ENCODE measurements around the gene NPR1.
"Not testable (repeated sequence)": the region's sequence is repeated elsewhere in the genome, so short reads cannot be mapped to it uniquely, and the experiment has no call there.

NPR1 gene

GRCh38 chr1:153678519-153679336, at the start of gene NPR1:
TSS of gene NPR1 (plus strand) at chr1:153678688. CDS start at chr1:153679109, 421 bp downstream.
- DNase-seq, result peak in 1 of 2 experiments; percentile 19

DNA sequence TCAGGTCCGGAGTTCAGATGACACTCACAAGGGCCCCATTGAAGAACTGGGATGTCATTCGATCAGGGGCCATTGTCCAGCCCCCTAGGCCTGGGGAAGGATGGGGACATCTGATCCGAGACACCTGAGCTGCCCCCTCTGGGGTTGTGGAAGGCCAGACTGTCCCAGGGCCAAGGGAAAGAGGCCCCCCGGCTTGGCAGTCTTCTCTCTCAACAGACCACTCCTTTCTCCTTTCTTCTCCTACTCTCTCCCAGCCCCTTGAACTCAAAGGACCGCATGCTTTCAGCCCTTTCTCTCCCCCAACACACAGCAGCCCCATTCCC, 49.2 kb upstream of the NPR1 start:
- DNase-seq, result no peak

DNA sequence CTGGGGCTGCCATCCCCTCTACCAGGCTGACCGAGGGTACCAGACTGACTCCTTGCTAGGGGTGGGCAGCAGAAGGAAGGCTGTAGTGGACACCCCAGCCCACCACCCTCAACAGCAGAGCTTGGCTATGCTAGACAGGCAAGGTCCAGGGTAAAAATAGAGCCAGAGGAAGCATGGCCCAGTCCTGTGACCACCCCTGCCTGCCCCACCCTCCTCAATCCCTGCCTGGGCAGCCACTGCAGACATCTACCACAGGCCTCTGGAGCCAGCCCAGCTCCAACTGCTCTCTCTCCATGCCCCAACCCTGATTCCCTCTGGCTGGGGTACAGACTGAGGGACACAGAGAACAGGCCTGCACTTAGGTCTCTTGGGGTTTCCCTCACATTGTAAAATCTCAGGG, 48.5 kb upstream of the NPR1 start:
- no peak for DNase-seq

- no peak for DNase-seq
These were observed 48.1 kb upstream of the NPR1 start for GRCh38 chr1:153630384-153630783.

DNA sequence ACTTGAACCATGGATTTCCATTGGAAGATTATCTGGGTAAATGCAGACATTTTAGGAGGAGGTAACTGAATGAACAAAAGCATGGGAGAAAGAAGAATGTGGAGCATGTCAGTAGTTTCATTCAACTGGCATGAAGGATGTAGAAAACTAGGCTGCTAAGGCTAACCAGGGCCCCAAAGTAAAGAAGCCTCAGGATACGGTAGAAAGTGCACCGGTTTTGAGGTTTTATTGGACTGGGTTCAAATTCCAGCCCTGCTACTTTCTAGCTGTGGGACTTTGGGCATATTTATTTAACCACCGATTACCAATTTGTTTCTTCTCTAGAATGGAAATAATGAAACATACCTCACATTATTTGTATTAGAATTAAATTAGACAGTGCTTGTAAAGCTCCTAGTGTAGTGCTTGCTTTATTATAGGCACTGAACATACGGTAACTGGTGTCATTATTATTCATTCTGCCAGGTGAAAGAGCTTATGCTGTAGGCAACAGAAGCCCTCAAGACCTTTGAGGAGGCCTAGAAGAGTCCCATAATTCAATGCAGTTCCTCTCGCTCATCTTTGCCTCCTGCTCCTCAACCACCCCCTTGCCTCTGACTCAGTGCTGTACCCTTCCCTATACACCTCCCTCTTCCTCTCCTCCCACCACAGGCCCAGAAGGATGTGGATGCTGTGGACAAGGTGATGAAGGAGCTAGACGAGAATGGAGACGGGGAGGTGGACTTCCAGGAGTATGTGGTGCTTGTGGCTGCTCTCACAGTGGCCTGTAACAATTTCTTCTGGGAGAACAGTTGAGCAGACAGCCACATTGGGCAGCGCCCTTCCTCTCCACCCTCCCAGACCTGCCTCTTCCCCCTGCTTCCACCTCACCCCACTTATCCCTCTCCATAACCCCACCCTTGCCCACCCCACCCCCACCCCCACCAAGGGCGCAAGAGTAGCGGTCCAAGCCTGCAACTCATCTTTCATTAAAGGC, 47.2 kb upstream of the NPR1 start:
- DNase-seq, result no peak

DNA sequence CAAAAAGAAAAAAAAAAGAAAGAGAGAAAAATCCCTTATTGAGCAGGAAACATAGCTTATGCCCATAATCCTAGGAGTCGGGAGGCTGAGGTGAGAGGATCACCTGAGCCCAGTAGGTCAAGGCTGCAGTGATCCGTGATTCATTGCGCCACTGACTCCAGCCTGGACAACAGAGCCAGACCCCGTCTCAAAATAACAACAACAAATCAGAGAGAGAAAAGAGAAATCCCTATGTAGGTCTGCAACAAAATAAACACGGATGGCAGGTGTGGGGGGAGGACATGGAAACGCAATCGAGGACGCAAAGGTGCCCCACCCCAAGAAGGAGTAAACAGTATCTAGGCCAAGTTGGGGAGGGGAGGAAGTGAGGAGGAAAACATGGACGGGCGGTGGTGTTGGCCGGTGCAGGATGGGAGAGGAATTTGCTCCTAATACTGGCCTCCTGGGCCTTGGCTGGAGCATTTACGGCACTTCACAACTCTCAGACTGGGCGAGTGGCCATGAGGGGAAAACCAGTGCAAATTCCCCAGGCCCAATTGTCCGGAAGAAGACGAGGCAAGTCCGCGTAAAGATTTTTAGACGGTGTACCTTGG, 45.2 kb upstream of the NPR1 start:
- no peak for DNase-seq

DNA sequence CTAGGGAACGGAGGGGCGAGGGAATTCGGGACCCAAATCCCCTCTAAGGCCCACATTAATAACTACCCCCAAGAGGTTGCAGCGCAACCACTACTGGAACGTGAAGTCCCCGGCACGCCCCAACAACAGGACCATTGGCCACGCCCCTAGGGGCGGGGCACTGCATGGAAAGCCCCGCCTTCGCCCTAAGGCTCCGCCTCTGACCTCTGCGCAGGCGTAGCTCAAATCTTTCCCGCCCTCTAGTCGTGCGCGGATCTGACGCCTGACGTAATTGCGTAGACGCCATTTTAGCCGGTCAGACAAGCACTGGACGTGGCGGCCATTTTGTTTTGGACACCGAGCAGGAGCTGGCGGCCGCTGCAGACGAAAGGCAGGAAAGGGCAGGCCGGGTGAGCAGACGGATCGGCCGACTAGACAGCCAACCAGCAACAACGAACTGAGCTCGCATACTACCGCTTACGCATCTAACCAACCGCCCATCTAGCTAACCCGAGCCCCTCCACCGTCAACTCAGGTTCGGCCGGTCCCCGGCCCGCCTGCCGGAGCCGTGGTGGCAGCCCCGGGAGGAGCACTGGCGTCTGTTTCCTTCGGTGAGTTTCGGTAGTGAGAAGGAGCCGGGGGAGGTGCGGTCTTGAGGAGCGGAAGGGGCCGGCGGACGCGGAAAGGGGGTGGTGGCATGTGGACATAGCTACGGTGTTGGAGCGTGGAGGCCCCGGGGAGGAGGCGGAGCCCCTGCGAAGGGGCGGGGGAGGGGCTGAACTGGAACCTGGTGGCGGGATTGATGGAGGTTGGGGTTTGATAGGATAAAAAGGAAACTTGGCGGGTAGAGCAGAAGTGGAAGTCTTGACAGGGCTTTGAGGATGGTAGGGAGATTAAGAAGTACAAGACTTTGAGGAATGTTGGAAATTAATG, 44.5 kb upstream of the NPR1 start, which contains the start of gene CHTOP:
Gene CHTOP, plus strand, starts transcription at position 313 of the 912 bp plus-strand sequence. CDS start 2,523 bp downstream, outside the sequence.
- peak; percentile 99 for DNase-seq

- DNase-seq, result no peak
These were observed 42.6 kb upstream of the NPR1 start for GRCh38 chr1:153635872-153636271.

DNA sequence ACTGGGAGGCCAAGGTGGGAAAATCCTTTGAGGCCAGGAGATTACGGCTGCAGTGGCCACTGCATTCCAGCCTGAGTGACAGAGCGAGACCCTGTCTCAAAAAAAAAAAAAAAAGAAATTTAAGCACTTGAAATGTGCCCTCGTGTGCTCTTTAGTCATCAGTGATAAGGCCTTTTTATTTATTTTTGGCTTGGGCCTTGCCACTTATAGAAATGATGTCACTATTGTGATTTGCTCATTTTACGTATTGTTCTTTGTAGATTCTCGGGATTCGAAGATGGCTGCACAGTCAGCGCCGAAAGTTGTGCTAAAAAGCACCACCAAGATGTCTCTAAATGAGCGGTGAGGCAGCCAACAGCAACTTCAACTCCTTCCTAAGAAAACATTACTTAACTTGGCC, 42.2 kb upstream of the NPR1 start:
- DNase-seq, result no peak

GRCh38 chr1:153638261-153638660, 40.2 kb upstream of the NPR1 start:
- no peak for DNase-seq

DNA sequence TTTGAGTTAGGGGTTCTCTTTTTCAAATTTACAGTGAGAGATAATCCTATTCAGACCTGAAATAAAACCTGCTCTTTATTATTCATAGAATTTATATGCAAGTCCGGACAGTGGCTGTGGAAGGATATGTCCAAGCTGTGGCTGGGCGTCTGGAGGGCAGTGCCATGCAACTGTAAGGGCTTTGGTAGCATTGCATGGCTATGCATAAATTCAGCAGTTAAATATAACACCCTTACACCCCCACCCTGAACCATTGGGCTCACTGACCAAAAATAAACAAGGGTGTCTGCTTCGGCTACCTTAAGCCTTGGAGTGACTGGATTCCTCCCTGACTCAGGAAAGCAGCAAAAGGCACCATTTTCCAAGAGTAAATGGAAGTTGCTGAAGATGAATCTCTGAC, 39.2 kb upstream of the NPR1 start:
- DNase-seq, result no peak

- DNase-seq, result not testable (repeated sequence)
These were observed 38.3 kb upstream of the NPR1 start for GRCh38 chr1:153640213-153640612.

DNA sequence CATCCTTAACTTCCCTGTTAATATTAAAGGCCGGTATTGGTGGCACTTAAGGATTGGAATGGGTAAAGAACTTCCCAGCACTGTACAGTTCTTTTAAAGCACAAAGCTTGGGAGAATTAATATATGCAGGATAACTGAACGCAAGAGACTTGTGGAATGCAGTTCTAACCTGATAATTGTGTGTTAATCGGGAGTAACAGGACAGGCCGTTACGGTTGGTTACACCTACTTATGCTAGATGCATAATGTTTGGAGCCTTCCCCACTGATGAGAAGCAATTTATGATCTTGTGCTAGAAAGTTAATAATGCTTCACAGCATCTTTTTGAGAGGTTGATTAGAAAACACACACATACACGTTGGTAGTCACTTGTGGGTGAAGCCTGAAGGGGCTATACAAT, 37.6 kb upstream of the NPR1 start:
- DNase-seq, result no peak

GRCh38 chr1:153642161-153642560, 36.3 kb upstream of the NPR1 start:
- no peak for DNase-seq

- DNase-seq, result no peak
These were observed 35.4 kb upstream of the NPR1 start for GRCh38 chr1:153643100-153643499.

DNA sequence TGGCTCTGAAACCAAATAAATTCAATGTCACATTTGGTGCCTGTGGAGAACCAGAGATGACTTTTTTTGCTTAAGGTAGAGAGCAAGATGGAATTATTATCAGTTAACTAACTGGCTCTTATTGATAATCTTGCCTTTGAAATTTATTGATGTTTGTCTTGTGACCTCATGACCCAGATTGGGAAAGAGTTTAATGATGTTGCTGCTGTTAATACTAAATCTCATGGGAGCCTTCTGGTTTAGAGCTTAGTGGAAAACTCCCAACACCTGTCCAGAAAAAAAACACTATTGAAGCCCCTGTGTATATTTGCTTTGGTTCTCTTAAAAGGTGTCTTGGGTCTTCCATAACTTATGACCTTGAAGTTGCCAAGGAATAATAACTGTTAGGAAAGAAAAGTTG, 34.7 kb upstream of the NPR1 start:
- no peak for DNase-seq

DNA sequence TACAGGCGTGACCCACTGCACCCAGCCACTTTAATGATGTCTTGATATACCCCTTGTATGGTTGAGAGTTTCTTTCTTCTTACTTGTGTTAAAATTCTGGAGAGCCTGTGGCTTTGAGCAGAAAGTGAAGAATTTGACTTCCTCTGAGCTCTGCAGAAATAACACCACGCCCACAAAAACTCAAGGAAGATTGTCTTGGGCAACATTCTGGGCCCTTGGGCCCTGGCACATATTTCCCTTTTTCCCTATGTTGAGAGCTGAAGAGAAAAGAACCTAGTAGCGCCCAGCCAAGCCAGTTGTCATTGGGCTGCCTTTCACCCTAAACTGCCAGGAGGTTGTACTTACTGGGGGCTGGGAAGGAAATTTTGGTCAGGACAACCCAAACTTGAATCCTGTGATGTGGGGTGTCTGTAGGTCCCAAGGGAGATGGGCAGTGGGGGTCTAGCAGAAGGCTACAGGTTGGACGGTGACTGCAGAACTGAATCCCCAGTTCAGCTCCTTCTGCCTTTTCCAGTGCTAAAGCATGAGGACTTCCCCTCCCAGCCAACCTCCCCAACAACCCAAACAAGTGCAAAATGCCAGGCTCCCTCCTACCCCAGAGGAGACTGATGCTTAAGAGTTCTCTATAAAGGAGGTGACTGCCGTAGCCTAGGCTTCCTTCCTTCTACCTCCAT, 31.7 kb upstream of the NPR1 start:
- no peak for DNase-seq

DNA sequence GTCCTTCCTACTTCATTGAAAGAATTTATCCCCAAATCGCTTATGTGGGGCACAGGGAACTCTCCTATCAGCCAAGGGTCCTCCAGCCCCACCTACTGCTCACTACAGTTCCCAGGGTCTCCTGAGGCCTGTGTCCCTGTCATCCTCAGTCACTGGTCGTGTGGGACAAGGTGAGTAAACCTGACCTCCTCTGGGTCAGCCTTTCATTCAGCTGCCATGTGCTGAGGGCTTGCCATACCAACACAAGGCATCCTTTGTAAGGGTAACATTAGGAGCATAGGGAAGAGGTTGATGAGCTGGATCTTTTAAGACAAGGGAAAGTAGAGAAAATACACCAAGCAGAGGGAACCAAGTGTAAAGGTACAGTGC, 31.2 kb upstream of the NPR1 start:
- DNase-seq, result no peak

GRCh38 chr1:153648000-153648643, 30.4 kb upstream of the NPR1 start:
- DNase-seq, result no peak

- no peak for DNase-seq
These were observed 29.2 kb upstream of the NPR1 start for GRCh38 chr1:153649137-153649862.

GRCh38 chr1:153649863-153650235, 28.6 kb upstream of the NPR1 start:
- peak; percentile 79 to 89 for DNase-seq

Data from NCI-H446 (cell line).